ENCODE data around the gene CFAP65.
A peak's percentile ranks its signal among the peaks of the same experiment; 100 is the strongest.

The CFAP65 gene

GRCh38 chr2:219078126-219078525 is 36.8 kb upstream of the CFAP65 start:
- H3K79me1 ChIP-seq (ENCODE audit: low read length): no peaks in the 10 kb centered on the region
- H3K23ac ChIP-seq (ENCODE audit: low read length): no peak overlapping the region
- no peak overlapping the region for H3K18ac ChIP-seq (ENCODE audit: low read length)
- H3K79me2 ChIP-seq (ENCODE audit: control insufficient read depth, insufficient read depth, low read length): no peaks in the 10 kb centered on the region
- no CpG with 5 or more reads among the region's 3 CpGs for WGBS (ENCODE audit: extremely low coverage, insufficient coverage, low lambda C conversion rate)
- H2BK15ac ChIP-seq (replicated peaks; ENCODE audit: low read depth): no peak overlapping the region
- no peak overlapping the region for H3K27ac ChIP-seq (ENCODE audit: low read depth, low read length)
- H3K4me1 ChIP-seq (ENCODE audit: control insufficient read depth, low read depth, low read length): peaks cover 4% of the 10 kb centered on the region
- H2BK120ac ChIP-seq (ENCODE audit: low read depth, low read length): no peak overlapping the region
- H4K5ac ChIP-seq (ENCODE audit: low read length): no peak overlapping the region
- no peak for DNase-seq
- H3K27me3 ChIP-seq (ENCODE audit: insufficient read depth, low read length, poor library complexity): no peaks in the 10 kb centered on the region
- H4K8ac ChIP-seq (ENCODE audit: low read depth, low read length): no peak overlapping the region
- no peak overlapping the region for H3K56ac ChIP-seq (ENCODE audit: low read length)
- no peak overlapping the region for H3K4me3 ChIP-seq (ENCODE audit: low read length)
- no peak overlapping the region for H2BK5ac ChIP-seq (ENCODE audit: low read length)
- no peak overlapping the region for H2AK5ac ChIP-seq (ENCODE audit: low read length)
- no peaks in the 10 kb centered on the region for H3K36me3 ChIP-seq (ENCODE audit: control insufficient read depth, insufficient read depth, low read length)
- H3K9ac ChIP-seq (ENCODE audit: low read length): no peak overlapping the region
- no peak overlapping the region for H3K4me2 ChIP-seq (ENCODE audit: low read length)
- no peak overlapping the region for H3K4ac ChIP-seq (ENCODE audit: low read depth, low read length)

DNA sequence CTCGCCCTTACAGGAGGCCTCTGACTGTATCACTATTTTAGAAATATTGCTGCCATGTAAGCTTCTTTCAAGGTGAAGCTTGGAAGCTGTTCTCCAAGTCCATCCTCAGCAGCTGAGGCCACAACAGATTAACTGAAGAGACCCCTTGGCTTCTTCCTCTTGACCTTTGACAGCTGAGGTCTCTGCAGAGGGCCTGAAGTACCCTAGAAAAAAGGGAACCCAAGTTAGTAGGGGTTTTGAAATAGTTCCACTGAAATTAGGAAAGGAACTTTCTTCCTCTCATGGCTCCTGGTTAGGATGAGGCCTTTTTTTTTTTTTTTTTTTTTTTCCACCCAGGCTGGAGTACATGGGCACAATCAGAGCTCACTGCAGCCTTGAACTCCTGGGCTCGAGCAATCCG is 34.9 kb upstream of the CFAP65 start:
- no peak overlapping the region for H3K4me3 ChIP-seq (ENCODE audit: low read length)
- H3K36me3 ChIP-seq (ENCODE audit: control insufficient read depth, insufficient read depth, low read length): no peaks in the 10 kb centered on the region
- no peak overlapping the region for H3K56ac ChIP-seq (ENCODE audit: low read length)
- H3K9ac ChIP-seq (ENCODE audit: low read length): no peak overlapping the region
- H3K4ac ChIP-seq (ENCODE audit: low read depth, low read length): no peak overlapping the region
- no peak overlapping the region for H2BK15ac ChIP-seq (replicated peaks; ENCODE audit: low read depth)
- no peak overlapping the region for H3K18ac ChIP-seq (ENCODE audit: low read length)
- H3K23ac ChIP-seq (ENCODE audit: low read length): no peak overlapping the region
- H3K79me2 ChIP-seq (ENCODE audit: control insufficient read depth, insufficient read depth, low read length): no peaks in the 10 kb centered on the region
- no peaks in the 10 kb centered on the region for H3K79me1 ChIP-seq (ENCODE audit: low read length)
- no peak overlapping the region for H2BK5ac ChIP-seq (ENCODE audit: low read length)
- no peak overlapping the region for H4K5ac ChIP-seq (ENCODE audit: low read length)
- peaks cover 4% of the 10 kb centered on the region for H3K4me1 ChIP-seq (ENCODE audit: control insufficient read depth, low read depth, low read length)
- no peak overlapping the region for H2AK5ac ChIP-seq (ENCODE audit: low read length)
- H3K27ac ChIP-seq (ENCODE audit: low read depth, low read length): no peak overlapping the region
- H4K8ac ChIP-seq (ENCODE audit: low read depth, low read length): no peak overlapping the region
- no peak overlapping the region for H3K4me2 ChIP-seq (ENCODE audit: low read length)
- no peak overlapping the region for H2BK120ac ChIP-seq (ENCODE audit: low read depth, low read length)
- no peaks in the 10 kb centered on the region for H3K27me3 ChIP-seq (ENCODE audit: insufficient read depth, low read length, poor library complexity)
- WGBS (ENCODE audit: extremely low coverage, insufficient coverage, low lambda C conversion rate): no CpG with 5 or more reads among the region's 3 CpGs
- DNase-seq: no peak

GRCh38 chr2:219073413-219074129 is 32.3 kb upstream of the CFAP65 start:
- Histone ChIP-seq H4K5ac (ENCODE audit: low read length) (no peak overlapping the region), H3K27ac (ENCODE audit: low read depth, low read length) (no peak overlapping the region), H3K79me2 (ENCODE audit: control insufficient read depth, insufficient read depth, low read length) (no peaks in the 10 kb centered on the region), H2BK120ac (ENCODE audit: low read depth, low read length) (no peak overlapping the region), H4K8ac (ENCODE audit: low read depth, low read length) (no peak overlapping the region), H3K9ac (ENCODE audit: low read length) (no peak overlapping the region), H3K4me3 (ENCODE audit: low read length) (no peak overlapping the region), H2BK5ac (ENCODE audit: low read length) (no peak overlapping the region), H3K4me2 (ENCODE audit: low read length) (no peak overlapping the region), H3K4ac (ENCODE audit: low read depth, low read length) (peak overlapping the region; percentile 48), H3K79me1 (ENCODE audit: low read length) (no peaks in the 10 kb centered on the region), H3K18ac (ENCODE audit: low read length) (peak overlapping the region; percentile 34), H3K23ac (ENCODE audit: low read length) (no peak overlapping the region), H3K27me3 (ENCODE audit: insufficient read depth, low read length, poor library complexity) (no peaks in the 10 kb centered on the region), H3K36me3 (ENCODE audit: control insufficient read depth, insufficient read depth, low read length) (no peaks in the 10 kb centered on the region), H3K56ac (ENCODE audit: low read length) (peak overlapping the region; percentile 60), H2BK15ac (replicated peaks; ENCODE audit: low read depth) (no peak overlapping the region), H2AK5ac (ENCODE audit: low read length) (no peak overlapping the region), H3K4me1 (ENCODE audit: control insufficient read depth, low read depth, low read length) (peaks cover 2% of the 10 kb centered on the region)
- DNase-seq: peak; percentile 90
- no CpG with 5 or more reads among the region's 14 CpGs for WGBS (ENCODE audit: extremely low coverage, insufficient coverage, low lambda C conversion rate)

GRCh38 chr2:219072741-219073250 is 31.5 kb upstream of the CFAP65 start:
- no peak overlapping the region for H2BK5ac ChIP-seq (ENCODE audit: low read length)
- no peak overlapping the region for H3K4me3 ChIP-seq (ENCODE audit: low read length)
- H3K18ac ChIP-seq (ENCODE audit: low read length): no peak overlapping the region
- no peak overlapping the region for H2AK5ac ChIP-seq (ENCODE audit: low read length)
- no peaks in the 10 kb centered on the region for H3K36me3 ChIP-seq (ENCODE audit: control insufficient read depth, insufficient read depth, low read length)
- no peaks in the 10 kb centered on the region for H3K27me3 ChIP-seq (ENCODE audit: insufficient read depth, low read length, poor library complexity)
- no peak overlapping the region for H3K27ac ChIP-seq (ENCODE audit: low read depth, low read length)
- H3K4me1 ChIP-seq (ENCODE audit: control insufficient read depth, low read depth, low read length): peaks cover 2% of the 10 kb centered on the region
- WGBS (ENCODE audit: extremely low coverage, insufficient coverage, low lambda C conversion rate): no CpG with 5 or more reads among the region's 9 CpGs
- H4K5ac ChIP-seq (ENCODE audit: low read length): no peak overlapping the region
- H3K79me1 ChIP-seq (ENCODE audit: low read length): no peaks in the 10 kb centered on the region
- no peak overlapping the region for H3K4me2 ChIP-seq (ENCODE audit: low read length)
- no peak overlapping the region for H3K56ac ChIP-seq (ENCODE audit: low read length)
- H3K9ac ChIP-seq (ENCODE audit: low read length): no peak overlapping the region
- H3K79me2 ChIP-seq (ENCODE audit: control insufficient read depth, insufficient read depth, low read length): no peaks in the 10 kb centered on the region
- H2BK120ac ChIP-seq (ENCODE audit: low read depth, low read length): no peak overlapping the region
- H3K4ac ChIP-seq (ENCODE audit: low read depth, low read length): no peak overlapping the region
- DNase-seq: no peak
- no peak overlapping the region for H4K8ac ChIP-seq (ENCODE audit: low read depth, low read length)
- H3K23ac ChIP-seq (ENCODE audit: low read length): no peak overlapping the region
- H2BK15ac ChIP-seq (replicated peaks; ENCODE audit: low read depth): no peak overlapping the region

DNA sequence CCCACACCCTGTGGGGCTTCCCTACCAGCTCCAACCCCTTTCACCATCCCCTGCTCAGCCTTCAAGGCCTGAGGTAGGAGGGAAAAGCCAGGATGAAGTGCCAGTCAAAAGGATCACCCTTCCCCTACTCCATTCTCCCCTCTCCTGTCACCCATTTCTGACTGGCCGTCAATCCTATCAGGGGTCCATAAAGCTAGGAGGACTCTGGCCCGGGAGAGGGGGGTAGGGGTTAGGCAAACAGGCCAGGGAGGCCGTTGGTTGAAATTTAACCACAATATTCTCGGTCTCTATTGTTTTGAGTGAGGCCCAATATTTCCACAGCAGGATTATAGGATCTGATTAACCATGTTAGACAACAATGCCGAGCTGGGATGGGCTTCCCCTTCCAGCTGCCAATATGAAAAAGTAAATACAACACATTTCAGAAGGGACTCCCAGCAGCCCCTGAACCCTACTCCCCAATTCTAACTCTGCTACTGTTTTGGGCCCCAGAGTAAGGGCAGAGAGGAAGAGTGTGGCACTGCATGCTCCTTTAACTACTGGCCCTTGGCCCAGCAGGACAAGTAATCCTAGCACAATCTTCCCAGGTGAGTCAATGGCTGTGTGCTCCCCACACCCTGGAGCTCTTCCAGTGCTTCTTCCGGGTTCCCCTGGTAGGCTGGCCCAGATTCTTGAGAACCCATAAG is 30.0 kb upstream of the CFAP65 start:
- WGBS (ENCODE audit: extremely low coverage, insufficient coverage, low lambda C conversion rate): no CpG with 5 or more reads among the region's 6 CpGs
- H2BK5ac ChIP-seq (ENCODE audit: low read length): no peak overlapping the region

More for the DNA sequence above, 30.0 kb upstream of the CFAP65 start:
- no peak overlapping the region for H3K56ac ChIP-seq (ENCODE audit: low read length)
- no peak overlapping the region for H2BK15ac ChIP-seq (replicated peaks; ENCODE audit: low read depth)
- no peak overlapping the region for H2AK5ac ChIP-seq (ENCODE audit: low read length)
- no peak overlapping the region for H3K4ac ChIP-seq (ENCODE audit: low read depth, low read length)
- no peak for DNase-seq
- no peak overlapping the region for H3K4me3 ChIP-seq (ENCODE audit: low read length)
- H3K4me2 ChIP-seq (ENCODE audit: low read length): no peak overlapping the region
- H3K36me3 ChIP-seq (ENCODE audit: control insufficient read depth, insufficient read depth, low read length): no peaks in the 10 kb centered on the region
- H2BK120ac ChIP-seq (ENCODE audit: low read depth, low read length): no peak overlapping the region
- H3K18ac ChIP-seq (ENCODE audit: low read length): no peak overlapping the region
- H3K9ac ChIP-seq (ENCODE audit: low read length): no peak overlapping the region
- no peaks in the 10 kb centered on the region for H3K79me2 ChIP-seq (ENCODE audit: control insufficient read depth, insufficient read depth, low read length)
- no peaks in the 10 kb centered on the region for H3K79me1 ChIP-seq (ENCODE audit: low read length)
- H3K27me3 ChIP-seq (ENCODE audit: insufficient read depth, low read length, poor library complexity): no peaks in the 10 kb centered on the region
- H3K23ac ChIP-seq (ENCODE audit: low read length): no peak overlapping the region
- no peak overlapping the region for H3K27ac ChIP-seq (ENCODE audit: low read depth, low read length)
- no peak overlapping the region for H4K8ac ChIP-seq (ENCODE audit: low read depth, low read length)
- peaks cover 2% of the 10 kb centered on the region for H3K4me1 ChIP-seq (ENCODE audit: control insufficient read depth, low read depth, low read length)
- H4K5ac ChIP-seq (ENCODE audit: low read length): no peak overlapping the region

Measured in mesendoderm (in vitro differentiated cells).